GM19043 (cell line): ENCODE measurements around the gene TAGAP.
"Not testable (repeated sequence)": the region's sequence is repeated elsewhere in the genome, so short reads cannot be mapped to it uniquely, and the experiment has no call there.

Experiments
- ATAC-seq: cut with Tn5 transposase; IDR thresholded peaks from one replicate; pipeline ENCODE4 v1.9.1; 2021; ENCODE audit warnings: low read depth; ENCODE audit not compliant: unreplicated experiment

The TAGAP gene

GRCh38 chr6:159047891-159048685 lies 3.3 kb upstream of the TAGAP start:
- ATAC-seq: no peak

- no peak for ATAC-seq
Measured at GRCh38 chr6:159045801-159046200, 1.0 kb upstream of the TAGAP start.

- ATAC-seq: no peak
Measured at GRCh38 chr6:159043947-159044346, 844 bp downstream of the TAGAP start.

- ATAC-seq: no peak
Measured at GRCh38 chr6:159043251-159043650, 1.5 kb downstream of the TAGAP start.

- ATAC-seq: no peak
Measured at GRCh38 chr6:159042826-159043181, 2.0 kb downstream of the TAGAP start.

GRCh38 chr6:159042003-159042825 lies 2.6 kb downstream of the TAGAP start:
- peak; percentile 31 for ATAC-seq

- ATAC-seq: no peak
Measured at GRCh38 chr6:159041181-159041580, 3.6 kb downstream of the TAGAP start.

GRCh38 chr6:159039885-159040258 lies 4.9 kb downstream of the TAGAP start:
- no peak for ATAC-seq

- ATAC-seq: peak; percentile 84
Measured at GRCh38 chr6:159038914-159039884, 5.6 kb downstream of the TAGAP start.

GRCh38 chr6:159038318-159038717 lies 6.5 kb downstream of the TAGAP start:
- not testable (repeated sequence) for ATAC-seq

- ATAC-seq: no peak
Measured at GRCh38 chr6:159037756-159038290, 7.0 kb downstream of the TAGAP start.

GRCh38 chr6:159036673-159037072 lies 8.1 kb downstream of the TAGAP start:
- ATAC-seq: no peak

GRCh38 chr6:159035891-159036290 lies 8.9 kb downstream of the TAGAP start:
- no peak for ATAC-seq

GRCh38 chr6:159033160-159034049 lies 11.4 kb downstream of the TAGAP start:
- ATAC-seq: no peak

- ATAC-seq: no peak
Measured at GRCh38 chr6:159031846-159032245, 12.9 kb downstream of the TAGAP start.

GRCh38 chr6:159030168-159030567 lies 14.6 kb downstream of the TAGAP start:
- ATAC-seq: no peak

GRCh38 chr6:159025224-159025623 lies 19.6 kb downstream of the TAGAP start:
- not testable (repeated sequence) for ATAC-seq

GRCh38 chr6:159023893-159024292 lies 20.9 kb downstream of the TAGAP start:
- ATAC-seq: no peak

- ATAC-seq: no peak
Measured at GRCh38 chr6:159020011-159020410, 24.8 kb downstream of the TAGAP start.
